KOPT-K1 (cell line): Measurements from ENCODE around the gene PLEKHN1.

Experiments
- H3K27ac ChIP-seq: fragments of 200-600 bp; sonication (generic); 2 replicates; pipeline ENCODE4 v1.5.1; 2016; ENCODE audit warnings: antibody characterized with exemption, mild to moderate bottlenecking, low read depth, low read length; ENCODE audit not compliant: poor library complexity, severe bottlenecking
- H3K36me3 ChIP-seq: fragments of 200-600 bp; sonication (generic); 2 replicates; pipeline ENCODE4 v1.5.1; 2017; ENCODE audit warnings: antibody characterized with exemption, mild to moderate bottlenecking, low read length, moderate library complexity; ENCODE audit not compliant: insufficient read depth
- H3K9me3 ChIP-seq: fragments of 200-600 bp; sonication (generic); 2 replicates; pipeline ENCODE4 v1.5.1; 2017; ENCODE audit warnings: antibody characterized with exemption, low read length, mild to moderate bottlenecking; ENCODE audit not compliant: insufficient read depth, poor library complexity, severe bottlenecking

The PLEKHN1 gene

DNA sequence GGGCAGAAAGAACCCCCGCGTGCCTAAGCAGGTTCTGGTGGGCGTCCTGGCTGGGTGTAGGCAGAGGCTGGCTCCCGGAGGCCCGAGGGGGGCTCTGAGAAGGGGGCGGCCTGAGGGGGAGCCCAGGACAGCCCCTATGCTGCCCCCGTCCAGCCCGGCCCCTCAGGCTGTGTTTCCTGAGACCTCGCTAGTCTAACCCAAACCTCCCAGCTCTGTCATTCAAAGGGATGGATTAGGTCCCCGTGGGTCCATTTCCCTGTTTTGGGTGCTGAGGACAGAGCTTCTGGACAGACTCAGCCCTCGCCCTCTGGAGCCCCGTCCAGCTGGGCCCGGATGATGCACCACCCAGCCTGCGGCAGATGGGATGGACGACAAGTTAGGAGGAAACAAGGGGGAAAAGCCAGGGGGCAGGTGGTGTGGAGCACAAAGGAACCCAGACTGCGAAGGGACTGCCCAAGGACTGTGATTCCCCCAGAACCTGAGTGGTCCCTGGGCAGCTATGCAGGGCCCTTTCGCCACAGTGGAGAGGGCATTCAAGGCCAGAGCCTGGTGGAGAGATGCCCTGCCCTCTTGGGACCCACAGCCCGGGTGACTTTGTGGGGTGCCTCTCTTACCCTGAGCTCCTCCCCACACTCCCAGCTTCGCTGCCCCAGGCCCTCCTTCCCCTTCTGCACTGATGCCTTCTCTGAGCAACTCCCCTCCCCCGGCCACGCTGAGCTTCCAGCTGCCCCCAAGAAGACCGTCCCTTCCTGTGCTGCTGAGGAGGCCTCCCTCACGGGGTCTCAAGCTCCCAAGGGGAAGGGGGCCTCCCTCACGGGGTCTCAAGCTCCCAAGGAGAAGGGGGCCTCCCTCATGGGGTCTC lies 30.8 kb downstream of the PLEKHN1 start:
- H3K9me3 ChIP-seq, result peaks cover 5% of the 10 kb centered on the region
- H3K36me3 ChIP-seq, result no peaks in the 10 kb centered on the region
- H3K27ac ChIP-seq, result no peak overlapping the region

GRCh38 chr1:997713-997992 lies 31.4 kb downstream of the PLEKHN1 start:
- no peak overlapping the region for H3K27ac ChIP-seq
- no peaks in the 10 kb centered on the region for H3K36me3 ChIP-seq
- H3K9me3 ChIP-seq, result no peaks in the 10 kb centered on the region

DNA sequence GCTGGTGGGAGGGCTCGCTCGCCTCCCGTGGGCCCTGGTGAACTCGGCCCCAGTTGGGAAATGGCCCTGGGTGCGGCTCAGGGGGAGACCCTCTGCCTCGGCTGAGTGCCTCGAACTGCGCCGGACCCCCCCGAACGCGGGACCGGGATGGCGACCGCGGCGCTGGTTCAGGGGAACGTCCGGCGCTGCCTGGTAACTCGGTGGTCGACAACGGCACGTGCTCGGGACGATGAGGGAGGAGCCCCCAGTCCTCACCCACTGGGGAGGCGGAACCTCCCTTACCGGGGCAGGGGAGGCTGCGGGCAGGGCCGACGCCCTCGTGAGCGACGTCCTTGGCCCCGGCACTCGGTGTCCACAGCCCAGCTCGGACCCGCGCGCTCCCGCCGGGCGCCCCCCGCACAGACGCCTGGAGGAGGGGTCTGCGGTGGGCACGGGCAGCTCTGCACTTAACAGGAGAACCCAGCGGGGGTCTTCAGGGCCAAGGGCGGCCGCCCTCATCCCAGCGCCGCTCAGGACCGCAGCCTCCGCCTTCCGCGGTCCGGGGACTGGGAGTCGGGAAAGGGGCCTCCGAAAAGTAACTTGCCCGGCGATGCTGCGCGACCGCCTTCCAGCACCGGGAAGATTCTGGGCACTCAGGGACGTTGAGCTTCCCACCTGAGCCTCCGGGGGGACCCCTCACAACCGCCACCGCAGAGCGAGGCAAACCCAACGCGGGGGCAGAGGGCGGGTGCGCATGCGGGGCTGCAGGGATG lies 31.9 kb downstream of the PLEKHN1 start:
- H3K9me3 ChIP-seq, result no peaks in the 10 kb centered on the region
- no peaks in the 10 kb centered on the region for H3K36me3 ChIP-seq
- no peak overlapping the region for H3K27ac ChIP-seq

- no peaks in the 10 kb centered on the region for H3K9me3 ChIP-seq
- H3K36me3 ChIP-seq, result no peaks in the 10 kb centered on the region
- H3K27ac ChIP-seq, result peak overlapping the region; percentile 54
Measured at GRCh38 chr1:998745-998994, 32.4 kb downstream of the PLEKHN1 start.

GRCh38 chr1:998995-999724 lies 32.9 kb downstream of the PLEKHN1 start:
- peak overlapping the region; percentile 54 for H3K27ac ChIP-seq
- no peaks in the 10 kb centered on the region for H3K36me3 ChIP-seq
- no peaks in the 10 kb centered on the region for H3K9me3 ChIP-seq

DNA sequence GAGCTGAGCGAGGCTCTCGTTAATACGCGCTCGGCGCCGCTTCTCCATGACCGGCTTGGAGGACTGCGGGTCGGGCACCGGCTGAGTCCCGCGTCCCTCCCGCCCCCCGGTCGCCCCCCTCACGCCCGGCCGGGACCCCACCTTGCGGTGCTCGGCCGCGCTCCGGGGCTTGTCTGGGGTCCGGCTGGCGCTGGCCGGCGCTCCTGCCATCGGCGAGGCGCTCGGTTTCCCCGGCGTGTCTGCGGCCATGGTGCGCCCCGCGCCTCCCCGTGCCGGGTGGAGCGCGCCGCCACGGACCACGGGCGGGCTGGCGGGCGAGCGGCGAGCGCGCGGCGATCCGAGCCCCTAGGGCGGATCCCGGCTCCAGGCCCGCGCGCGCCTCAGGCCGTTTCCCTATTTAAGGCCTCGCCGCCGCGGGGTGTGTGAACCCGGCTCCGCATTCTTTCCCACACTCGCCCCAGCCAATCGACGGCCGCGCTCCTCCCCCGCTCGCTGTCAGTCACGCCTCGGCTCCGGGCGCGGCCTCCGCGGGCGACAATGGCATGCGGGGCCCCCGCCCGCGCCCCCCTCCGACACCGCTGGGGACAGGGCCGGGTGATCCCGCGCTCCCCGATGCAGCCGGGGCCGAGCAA lies 33.6 kb downstream of the PLEKHN1 start, which contains the start of gene HES4:
Gene HES4 (minus strand): TSS at position 373 of the 632 bp plus-strand sequence. CDS start 124 bp downstream, at position 249.
- H3K9me3 ChIP-seq, result no peaks in the 10 kb centered on the region
- no peaks in the 10 kb centered on the region for H3K36me3 ChIP-seq
- peak within 1 kb of the TSS; percentile 54 for H3K27ac ChIP-seq

DNA sequence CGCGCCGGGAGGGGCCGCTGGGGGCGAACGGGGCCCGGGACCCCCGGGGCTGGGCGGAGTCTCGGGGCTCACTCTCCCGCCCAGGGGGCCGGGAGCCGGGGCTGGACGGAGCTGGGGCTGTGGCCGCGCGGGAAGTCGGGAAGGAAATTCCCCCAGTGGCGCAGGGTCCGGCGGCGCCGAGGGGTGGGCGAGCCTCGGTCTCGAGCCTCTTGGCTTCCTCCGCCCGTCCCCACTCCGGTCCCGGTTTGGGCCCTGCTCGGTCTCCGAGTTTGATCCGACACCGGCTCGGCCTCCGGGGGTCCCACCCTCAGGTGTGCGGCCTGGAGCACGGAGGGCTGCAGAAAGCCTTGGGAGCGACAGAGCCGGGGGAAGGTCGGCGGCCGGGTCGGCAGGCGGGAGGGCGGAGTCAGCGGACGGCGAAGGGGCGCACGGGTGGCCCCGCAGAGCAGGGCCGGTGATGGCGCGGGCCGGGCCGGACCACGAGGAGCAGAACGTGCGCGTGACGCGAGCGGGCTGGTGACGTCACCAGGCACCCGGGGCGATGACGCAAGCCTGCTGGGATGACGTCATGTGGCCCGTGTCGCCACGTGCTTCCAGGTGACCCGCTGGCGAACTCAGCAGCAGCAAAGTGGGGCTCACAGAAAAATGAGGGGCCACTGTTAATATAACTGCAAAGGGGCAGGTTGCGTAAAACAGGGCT lies 34.2 kb downstream of the PLEKHN1 start:
- Histone ChIP-seq H3K9me3 (no peaks in the 10 kb centered on the region), H3K36me3 (no peaks in the 10 kb centered on the region), H3K27ac (peak overlapping the region; percentile 54)

DNA sequence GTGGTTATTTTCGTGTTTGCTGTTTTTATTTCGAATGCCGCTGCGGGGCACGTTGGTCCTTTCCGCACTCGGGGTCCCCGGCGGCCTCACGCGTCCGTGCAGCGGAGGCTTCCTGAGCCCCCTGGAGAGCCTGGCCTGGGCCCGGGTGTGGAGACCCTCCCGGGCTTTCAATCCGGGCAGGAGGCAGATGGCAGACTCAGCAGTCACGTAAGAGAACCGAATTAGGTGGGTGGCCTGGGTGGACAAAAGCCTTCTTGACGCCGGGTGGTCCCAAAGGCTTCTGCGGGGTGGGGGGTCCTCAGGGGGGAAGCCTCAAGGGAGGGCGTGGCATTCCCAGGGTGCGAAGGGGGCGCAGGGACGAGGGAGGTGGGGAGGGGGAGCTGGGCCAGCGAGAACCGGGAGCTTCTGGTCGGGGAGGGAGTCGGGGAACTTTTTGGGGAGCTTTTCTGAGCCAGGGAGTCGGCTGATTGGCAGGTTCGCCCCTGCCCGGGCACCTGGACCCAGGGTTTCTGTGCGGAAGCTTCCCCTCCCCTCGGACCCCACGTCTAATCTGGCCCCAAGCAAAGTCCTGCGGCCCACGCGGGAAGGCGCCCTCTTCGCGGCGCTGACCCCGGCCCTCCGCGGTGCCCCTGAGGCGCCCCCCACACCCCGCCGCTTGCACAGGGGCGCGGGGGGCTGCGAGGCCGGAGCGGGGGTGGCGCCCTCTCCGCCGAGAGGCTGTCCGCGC lies 34.9 kb downstream of the PLEKHN1 start:
- H3K9me3 ChIP-seq, result no peaks in the 10 kb centered on the region
- H3K36me3 ChIP-seq, result no peaks in the 10 kb centered on the region
- H3K27ac ChIP-seq, result no peak overlapping the region

DNA sequence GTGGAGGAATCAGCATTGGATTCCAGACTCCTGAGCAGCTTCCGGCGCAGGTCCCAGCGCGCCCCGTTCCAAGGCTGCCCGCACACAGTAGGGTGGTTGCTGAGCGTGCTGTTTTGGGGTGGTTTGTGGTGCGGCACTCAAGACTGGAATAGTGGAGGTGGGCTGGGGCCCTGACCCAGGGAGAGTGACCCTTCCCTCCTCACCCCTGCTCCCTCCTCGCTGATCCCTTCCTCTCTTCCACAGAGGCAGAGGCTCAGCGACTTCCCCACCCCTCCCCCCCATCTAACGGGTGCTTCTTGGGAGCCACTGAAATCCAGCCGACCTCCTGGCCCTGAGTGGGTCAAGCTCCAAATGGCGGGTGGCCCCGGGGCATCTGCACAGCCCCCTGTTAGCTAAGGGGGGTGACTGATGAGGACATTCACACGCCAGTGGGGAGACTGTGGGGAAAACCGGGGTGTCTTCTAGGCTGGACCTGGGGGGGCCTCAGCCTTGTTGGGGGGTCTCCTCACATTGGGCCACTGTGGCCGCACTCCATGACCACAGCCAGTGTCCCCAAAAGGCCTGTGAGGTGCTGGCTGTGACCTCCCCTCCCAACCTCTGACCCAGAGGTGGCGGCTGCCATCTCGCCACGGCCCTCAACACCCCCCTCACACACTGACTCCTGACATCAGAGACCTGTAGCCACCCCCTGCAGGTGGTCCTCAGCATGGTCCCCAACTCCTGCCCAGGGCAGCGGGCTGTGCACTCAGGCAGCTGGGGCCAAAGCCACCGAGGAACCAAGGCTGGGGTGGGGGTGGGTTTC lies 37.5 kb downstream of the PLEKHN1 start:
- no peaks in the 10 kb centered on the region for H3K9me3 ChIP-seq
- H3K36me3 ChIP-seq, result no peaks in the 10 kb centered on the region
- no peak overlapping the region for H3K27ac ChIP-seq

GRCh38 chr1:1004420-1004779 lies 38.1 kb downstream of the PLEKHN1 start:
- Histone ChIP-seq H3K27ac (no peak overlapping the region), H3K36me3 (no peaks in the 10 kb centered on the region), H3K9me3 (no peaks in the 10 kb centered on the region)

GRCh38 chr1:1004780-1005697 lies 38.8 kb downstream of the PLEKHN1 start:
- Histone ChIP-seq H3K36me3 (no peaks in the 10 kb centered on the region), H3K27ac (no peak overlapping the region)

GRCh38 chr1:1005774-1006304 lies 39.6 kb downstream of the PLEKHN1 start:
- no peaks in the 10 kb centered on the region for H3K36me3 ChIP-seq
- no peak overlapping the region for H3K27ac ChIP-seq
- H3K9me3 ChIP-seq, result no peaks in the 10 kb centered on the region

More at GRCh38 chr1:1004780-1005697, 38.8 kb downstream of the PLEKHN1 start:
- no peaks in the 10 kb centered on the region for H3K9me3 ChIP-seq
